Fibroblast of the conjunctiva (primary cell): Measurements from ENCODE around the gene LITAFD.
"Not testable (repeated sequence)": the region's sequence is repeated elsewhere in the genome, so short reads cannot be mapped to it uniquely, and the experiment has no call there.

ENCODE experiments used
- DNase-seq: peaks from one replicate; pipeline ENCODE4 v3.0.0-alpha.2; 2010; ENCODE audit warnings: low read depth

LITAFD gene

DNA sequence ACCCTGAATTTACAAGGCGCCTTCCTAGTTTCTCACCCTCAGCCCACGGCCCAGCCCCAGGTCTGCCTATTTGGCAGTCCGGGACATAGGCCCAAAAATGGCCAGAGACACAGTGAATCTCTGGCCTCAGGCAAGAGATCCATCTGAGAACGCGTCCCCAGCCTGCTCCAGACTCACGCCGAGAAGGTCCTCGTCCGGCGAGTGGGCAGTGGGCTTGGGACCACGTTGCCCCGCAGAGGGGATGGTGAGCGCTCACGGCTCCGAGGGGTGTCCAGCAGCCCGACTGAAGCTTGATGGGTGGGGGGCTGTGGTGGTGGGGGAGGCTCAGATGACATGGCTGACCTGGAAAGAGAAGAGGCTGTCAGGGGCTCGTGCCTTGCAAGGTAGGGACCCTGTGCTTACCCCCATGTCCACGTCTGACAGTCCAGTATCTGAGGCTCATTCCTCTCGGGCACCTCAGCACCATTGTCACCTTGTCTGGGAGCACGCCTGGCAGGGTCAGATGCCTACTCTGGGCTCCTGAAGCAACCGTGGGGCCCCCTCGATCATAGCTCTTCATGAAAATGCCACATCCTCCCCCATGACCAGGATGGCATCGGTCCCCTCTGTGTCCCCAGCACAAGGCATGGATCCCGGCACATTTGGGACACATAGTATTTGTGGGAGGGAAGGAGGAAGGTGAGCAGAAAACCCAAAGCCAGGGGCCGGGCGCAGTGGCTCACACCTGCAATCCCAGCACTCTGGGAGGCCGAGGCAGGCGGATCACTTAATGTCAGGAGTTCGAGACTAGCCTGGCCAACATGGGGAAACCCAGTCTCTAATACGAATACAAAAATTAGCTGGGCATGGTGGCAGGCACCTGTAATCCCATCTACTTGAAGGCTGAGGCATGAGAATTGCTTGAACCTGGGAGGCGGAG, 22.9 kb upstream of the LITAFD start:
- DNase-seq, result no peak

DNA sequence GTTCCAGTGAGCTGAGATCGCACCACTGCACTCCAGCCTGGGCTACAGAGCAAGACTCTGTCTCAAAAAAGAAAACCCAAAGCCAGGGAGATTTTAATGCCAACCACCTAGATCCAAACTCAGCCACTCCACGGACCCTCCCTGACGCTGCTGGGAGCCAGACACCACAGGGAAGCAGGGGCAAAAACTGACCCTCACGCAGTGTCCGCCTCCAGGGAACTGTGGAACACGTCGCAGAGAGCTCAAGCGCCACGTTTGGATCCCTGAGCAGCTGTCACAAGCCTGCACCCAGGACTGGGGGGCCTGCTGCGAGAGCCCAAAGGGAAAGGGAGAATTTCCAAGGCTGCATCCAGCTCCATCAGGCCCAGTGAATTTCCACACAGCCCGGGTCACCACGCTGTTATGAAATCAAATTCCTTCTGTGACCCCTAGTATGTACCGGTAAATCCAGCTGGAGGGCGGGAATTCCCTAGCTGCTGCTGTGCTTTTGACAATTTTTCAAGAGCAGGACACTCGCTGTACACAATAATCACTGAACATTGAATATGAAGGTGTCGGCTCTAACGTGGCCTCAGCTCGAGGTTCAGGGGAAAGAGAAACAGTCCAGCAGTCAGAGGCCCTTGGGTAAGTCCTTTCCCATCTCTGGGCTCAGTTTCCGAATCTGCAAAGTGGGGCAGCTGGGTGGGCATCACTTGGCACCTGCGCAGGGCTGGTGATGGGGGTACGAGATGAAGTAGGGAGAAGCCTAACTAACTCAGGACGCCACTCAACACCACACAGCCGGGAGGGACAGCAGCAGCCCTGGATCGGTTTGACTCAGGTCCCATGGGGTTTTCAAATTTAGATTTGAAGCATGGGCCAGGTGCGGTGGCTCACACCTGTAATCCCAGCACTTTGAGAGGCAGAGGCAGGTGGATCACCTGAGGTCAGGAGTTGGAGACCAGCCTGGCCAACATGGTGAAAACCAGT, 22.0 kb upstream of the LITAFD start:
- no peak for DNase-seq

DNA sequence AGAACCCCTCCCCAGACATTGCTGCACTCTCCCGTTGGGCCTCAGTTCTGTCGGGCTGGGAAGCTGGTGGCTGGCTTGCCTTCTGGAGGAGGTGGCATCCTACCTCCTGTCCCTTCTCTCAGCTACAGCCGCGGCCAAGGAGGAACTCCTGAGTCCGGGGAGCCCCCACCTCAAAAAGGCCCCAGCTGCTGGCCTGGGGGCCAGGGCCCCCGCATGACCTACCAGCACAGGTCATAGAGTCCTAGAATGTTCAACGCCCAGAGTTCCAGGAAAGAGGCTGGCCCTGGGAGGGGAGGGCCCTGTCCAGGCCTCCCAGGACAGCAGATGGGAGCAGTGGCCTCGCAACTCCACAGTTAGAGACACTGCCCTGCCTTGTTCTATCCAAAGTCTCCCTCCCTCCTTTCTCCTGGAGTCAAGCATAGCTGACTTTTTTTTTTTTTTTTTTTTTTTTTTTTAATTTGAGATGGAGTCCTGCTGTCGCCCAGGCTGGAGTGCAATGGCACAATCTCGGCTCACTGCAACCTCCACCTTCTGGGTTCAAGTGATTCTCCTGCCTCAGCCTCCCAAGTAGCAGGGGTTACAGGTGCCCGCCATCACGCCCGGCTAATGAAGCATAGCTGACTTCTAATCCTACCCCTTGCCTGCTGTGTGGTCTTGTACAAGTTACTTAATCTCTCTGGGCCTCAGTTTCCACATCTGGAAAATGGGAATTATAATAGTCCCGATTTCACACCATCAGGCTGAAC, 20.4 kb upstream of the LITAFD start:
- no peak for DNase-seq

DNA sequence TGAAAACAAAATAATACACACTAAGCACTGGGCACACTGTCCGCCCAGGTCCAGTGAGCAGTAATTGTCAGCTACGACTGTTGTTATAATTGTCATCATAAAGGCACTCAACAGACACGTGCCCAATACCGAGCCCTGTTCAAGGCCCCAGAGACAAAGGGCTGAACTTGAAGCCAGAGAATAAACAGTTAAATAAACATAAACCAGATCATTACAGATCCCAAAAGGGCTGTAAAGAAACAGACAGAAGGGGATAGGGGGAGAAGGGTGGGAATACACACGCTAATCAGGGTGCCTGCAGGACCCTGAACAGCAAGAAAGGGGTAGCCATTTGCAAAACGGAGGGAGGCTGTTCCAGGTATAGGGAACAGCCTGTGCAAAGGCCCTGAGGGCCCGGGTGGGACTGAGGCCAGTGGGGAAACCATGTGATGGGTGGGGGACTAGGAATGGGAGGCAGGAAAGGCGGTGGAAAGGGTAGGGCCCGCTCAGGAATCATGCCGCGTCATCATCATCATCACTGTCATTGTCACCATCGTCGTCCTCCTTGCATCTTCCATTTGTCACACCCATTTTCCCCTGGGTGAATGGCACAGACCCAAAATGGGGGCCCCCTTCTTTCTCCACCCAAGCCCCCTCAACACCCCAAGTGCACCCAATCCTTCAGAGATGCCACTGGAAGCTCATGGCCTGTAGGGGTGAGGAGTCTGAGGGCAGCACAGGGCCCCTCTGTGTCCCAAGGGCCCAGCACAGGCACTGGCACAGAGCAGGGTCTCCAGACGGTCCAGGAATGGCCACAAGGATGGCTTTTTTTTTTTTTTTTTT, 19.6 kb upstream of the LITAFD start:
- DNase-seq, result no peak

DNA sequence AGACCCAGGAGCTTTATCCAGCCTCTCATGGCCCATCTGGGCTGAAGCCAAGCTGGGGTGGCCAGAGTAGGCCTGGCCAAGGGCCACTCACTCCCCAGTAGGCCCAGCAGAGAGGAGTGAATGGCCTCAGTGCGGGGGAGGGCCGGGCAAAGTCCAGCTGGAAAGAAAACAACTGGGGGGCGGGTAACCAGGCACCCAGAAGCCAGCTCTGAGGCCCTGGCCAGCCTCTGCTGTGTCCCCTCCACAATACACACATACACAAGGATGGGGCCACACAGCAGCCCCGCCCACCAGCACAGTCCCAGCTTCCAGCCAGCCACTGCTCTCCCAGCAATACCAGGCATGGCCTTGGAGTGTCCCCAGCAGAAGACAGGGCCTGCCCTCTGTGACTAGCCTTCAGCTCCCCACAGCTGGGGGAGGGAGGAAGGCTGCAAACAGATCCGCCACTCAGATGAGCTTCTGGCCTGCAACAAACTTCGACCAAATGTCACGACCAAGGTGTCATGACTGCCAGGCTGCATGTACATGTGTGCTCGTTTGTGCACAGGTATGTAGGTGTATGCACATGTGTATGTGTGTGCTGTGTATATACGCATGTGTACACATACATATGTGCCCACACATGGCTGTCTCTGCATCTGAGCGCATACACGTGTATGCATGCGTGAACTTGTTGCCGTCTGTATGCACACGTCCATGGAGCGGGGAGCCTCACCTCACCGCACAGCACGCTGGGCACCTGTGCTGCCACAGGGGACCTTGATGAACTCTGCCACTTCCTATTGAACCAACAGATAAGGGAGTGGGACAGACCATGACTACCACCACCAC, 18.3 kb upstream of the LITAFD start:
- DNase-seq, result no peak

DNA sequence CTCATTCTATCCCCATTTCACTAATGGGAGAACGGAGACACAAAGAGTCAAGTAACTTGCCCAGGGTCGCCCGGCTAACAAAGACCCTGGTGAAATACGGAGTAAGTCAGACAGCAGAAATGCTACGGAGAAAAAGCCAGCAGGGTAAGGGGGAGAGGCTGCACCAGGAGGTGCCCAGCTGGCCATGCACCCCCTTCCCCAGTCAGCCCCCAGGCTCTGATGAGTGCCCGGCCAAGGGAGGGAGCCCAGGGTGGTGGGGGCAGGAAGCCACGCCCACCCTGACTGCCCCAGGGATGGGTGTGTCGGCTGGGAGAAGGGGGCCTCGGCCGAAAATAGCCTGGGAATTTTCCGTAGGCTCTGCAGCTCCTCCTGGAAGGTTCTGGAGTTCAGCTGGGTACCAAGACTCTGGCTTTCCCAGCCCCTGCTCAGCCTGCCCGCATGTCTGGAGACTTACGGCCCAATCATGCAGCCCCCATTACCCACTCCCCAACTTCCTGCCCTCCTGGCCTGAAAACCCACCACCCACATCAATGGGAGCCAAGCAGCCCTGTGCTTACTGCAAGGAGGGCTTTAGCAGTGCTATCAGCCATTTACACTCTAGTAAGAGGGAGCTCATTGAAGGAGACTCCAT, 17.6 kb upstream of the LITAFD start:
- DNase-seq, result no peak

DNA sequence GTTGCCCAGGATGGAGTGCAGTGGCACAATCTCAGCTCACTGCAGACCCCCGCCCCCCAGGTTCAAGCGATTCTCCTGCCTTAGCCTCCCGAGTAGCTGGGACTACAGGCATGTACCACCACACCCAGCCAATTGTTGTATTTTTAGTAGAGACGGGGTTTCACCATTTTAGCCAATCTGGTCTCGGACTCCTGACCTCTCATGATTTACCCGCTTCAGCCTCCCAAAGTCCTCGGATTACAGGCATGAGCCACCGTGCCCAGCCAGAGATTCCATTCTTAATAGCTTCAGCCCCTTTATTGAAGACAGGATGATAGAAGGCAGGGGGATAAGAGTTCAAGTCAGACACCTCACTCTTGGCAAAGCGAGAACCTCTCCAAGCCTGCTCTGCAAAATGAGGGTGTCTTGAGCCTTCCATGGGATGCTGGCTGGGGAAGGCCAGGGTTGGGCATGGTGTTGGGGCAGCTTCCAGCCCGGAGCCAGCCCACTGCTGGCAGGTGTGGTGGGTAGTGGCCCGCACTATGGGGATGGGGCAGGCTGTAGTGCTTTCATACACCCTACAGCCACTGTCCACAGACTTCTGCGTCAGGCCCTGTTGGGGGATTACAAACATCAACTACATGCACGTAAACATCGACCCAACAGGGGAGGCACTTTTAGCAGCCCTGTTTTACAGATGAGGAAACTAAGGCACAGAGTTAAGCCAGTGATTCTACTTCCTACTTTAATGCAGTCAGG, 16.8 kb upstream of the LITAFD start:
- no peak for DNase-seq

DNA sequence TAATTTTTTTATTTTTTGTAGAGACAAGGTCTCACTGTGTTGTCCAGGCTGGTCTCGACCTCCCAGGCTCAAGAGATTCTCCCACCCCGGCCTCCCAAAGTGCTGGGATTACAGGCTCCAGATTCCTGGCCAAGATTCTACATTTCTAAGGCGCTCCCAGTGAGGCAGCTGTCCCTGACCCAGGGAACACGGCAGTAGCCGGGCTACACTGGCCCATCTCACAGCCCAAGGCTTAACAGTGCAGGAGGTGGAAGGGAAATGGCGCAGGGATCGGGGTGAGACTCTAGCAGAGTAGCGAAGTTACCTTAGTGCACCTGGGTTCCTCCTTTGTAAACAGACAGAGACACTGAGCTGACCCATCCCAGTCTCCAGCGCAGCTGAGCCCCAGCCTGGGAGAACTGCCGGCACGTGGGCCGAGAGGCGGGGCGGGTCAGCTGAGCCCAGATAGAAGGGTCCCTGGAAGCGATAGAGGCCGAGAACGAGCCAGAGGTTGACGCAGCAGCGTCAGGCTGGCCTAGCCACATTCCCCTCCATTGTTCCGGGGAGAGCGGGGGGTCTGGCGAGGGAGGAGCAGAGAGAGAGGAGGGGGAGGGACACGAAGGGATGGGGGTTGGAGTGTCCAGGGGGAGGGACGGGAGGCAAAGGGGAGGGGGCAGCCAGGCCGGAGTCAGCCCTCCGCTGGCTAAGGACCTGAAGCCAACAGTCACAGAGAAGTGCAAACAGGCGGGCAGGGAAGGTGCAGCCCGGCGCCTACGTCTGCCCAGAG, 15.8 kb upstream of the LITAFD start:
- no peak for DNase-seq

DNA sequence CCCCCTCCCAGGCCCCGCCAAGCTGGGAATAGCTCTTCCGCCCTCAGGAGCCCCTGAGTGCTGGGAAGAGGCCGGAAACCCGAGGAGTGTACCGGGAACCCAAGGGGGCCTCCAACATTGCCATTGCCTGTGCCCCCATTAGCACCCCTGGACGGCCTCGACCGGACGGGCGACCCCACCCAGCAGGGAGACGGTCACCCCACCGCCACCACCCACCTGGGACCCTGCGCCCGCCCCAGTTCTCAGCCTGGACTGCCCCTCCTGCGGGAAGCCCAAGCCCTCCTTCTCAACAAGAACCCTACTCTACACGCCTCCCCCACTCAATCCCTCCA, 15.3 kb upstream of the LITAFD start:
- DNase-seq, result no peak

DNA sequence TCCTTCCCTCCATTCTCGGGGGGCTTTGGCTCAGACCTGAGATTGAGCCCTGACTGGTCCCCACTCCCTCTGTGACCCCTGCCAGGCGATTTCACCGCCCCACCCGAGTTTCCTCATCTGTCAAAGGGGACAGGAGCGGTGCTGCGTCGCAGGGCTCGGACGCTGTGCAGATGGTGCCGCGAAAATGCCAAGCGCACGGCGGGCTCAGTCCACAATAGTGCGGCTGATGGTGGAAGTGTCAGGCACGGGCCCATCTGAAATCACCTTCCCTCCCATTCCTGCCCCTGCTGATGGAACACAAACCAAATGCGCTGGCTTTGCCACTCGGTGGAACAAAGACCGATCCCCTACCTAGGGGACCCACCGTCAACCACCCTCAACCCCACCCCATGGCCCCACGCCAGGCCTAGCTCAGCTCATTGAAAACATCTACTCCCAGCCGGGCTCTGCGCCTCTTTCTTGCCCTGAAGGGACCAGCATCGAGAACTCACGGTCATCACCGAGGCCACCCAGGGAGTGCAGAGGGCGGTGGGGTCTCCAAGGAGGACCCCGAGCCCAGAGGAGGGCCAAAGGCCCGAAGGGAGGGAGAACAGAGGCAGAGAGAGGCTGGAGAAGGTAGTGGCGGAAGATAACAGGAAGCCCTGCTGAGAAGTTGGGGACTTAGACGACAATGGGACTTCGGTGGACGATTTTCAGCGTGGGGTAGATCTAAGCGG, 14.8 kb upstream of the LITAFD start:
- DNase-seq, result no peak

DNA sequence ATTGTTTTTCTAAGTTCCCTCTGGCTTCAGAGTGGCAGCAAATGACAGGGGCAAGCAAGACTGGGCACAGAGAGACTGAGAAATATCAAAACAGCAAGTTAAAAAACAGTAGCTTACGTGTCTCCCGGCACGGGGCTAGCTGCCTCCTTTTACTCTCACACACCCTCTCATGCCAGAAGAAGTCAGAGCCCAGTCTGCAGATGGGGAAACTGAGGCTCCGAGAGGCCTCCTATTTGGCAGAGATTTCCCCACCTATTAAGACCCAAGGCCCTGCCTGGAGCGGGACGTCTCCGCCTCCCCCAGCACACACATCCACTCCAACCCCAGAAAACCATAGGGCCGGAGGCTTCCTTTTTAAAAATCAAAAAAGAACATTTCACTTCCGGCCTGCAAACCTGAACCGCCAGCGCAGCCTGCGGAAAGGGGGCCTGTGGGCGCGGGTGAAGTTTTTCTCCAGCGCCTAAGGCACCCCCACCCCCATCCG, 14.2 kb upstream of the LITAFD start:
- no peak for DNase-seq

DNA sequence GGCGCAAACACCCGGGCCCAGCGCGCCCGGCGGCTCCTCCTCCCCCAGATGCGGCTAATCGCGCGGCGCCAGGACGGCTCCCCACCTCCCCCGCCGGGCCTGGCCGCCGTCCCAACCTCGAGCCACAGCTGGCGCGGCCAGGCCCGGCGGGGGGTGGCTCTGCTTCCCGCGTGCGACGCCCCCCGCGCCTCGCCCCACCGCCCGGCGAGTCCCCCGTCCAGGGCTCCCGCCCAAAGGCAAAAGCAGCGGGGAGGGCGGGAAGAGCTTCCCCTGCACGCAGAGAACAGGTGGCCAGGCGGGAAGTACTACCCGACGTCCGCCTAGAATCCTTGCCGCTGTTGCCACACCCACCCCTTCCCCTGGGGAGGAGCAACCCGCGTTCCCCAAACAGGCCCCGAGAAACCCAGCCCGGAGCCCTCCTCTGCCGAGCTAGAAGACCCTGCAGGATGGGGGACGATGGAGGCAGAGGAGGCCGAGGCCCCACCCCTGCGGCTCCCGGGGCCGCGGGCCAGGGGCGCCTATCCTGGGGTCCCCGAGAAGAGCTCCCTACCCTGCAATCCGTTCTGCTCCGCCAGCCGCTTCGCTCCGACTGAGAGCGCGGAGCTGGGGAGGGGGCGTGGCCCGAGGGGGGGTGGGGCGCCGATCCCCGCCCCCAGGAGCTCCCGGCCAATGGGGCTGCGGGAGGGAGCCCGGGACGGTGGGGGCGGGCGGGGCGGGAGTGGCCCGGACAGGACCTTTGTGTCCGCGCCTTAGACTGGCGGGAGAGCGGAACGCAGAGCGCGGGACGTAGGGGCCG, 13.5 kb upstream of the LITAFD start, which contains the start of gene CARHSP1:
Gene CARHSP1, minus strand, starts transcription at position 591 of the 796 bp plus-strand sequence. CDS start 9,678 bp downstream, outside the sequence.
- peak; percentile 75 for DNase-seq

DNA sequence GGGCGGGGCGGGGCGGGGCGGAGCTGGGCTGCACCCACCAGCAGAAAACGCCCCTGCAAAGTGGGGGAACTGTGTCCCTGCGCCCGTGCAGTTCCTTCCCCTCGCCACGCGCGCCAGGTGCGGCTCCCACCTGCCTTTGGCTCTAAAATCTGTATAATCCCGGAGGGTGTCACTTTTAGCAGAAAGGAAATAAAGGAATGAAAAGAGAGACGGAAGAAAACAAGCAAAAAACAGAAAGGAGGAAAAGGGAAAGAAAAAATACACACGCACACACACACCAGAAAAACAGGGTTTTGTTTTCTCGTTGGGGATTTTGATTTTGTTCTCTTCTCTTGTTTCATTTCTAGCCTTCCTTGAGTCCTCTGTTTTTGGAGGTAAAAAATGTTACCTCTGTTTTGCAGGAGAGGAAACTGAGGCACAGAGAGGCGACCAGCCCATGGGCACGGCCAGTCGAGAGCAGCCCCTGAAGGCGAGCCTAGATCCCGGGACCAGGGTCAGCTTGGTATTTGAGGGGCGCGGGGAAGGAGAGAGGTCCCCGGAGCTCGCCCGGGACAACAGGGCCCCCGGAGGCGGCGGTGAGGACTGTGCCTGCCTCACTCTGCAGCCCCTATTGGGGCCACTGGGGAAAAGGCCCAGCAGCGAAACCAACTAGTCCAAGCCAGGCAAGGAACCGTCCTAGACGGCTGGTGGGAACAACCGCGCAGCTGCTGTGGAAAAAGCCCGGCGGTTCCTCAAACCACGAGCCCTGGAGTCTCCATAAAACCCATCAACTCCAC, 12.8 kb upstream of the LITAFD start:
- no peak for DNase-seq

DNA sequence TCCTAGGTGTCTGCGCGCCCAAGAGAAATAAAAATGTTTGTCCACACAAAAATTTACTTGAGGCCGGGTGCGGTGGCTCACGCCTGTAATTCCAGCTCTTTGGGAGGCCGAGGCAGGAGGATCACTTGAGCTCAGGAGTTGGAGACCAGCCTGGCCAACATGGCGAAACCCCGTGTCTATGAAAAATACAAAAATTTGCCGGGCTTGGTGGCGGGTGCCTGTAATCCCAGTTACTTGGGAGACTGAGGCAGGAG, 12.2 kb upstream of the LITAFD start:
- not testable (repeated sequence) for DNase-seq

DNA sequence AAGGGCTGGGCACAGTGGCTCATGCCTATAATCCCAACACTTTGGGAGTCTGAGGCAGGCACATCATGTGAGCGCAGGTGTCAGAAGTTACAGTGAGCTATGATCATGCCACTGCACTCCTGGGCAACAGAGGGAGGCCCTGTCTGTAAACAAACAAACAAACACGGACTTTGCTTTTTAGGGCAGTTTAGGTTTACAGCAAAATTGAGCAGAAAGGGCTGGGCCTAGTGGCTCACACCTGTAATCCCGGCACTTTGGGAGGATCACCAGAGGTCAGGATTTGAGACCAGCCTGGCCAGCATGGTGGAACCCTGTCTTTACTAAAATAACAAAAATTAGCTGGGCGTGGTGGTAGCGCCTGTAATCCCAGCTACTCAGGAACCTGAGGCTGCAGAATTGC, 10.1 kb upstream of the LITAFD start:
- DNase-seq, result no peak
